OCI-LY7 (cell line): ENCODE results near the gene NCKIPSD. TPM values are rescaled to one million over a fixed set of nuclear protein-coding genes. Genes with fewer than 3 reads are reported as not detected.

Source experiments
- BruUV-seq: library from RNA; stranded (reverse); fragments of 400-500 nt; replicated peaks from 2 replicates; lab custom pipeline; 2021; lab: Mats Ljungman, UMichigan
- CTCF ChIA-PET: fragments of 300-600 bp; sonication (Branson Sonifier 250); formaldehyde crosslinking; loops from one replicate; lab custom pipeline; 2022; ENCODE audit warnings: antibody characterized with exemption; ENCODE audit not compliant: unreplicated experiment; lab: Charles Lee
- POLR2A ChIA-PET: fragments of 300-600 bp; sonication (Branson Sonifier 250); formaldehyde crosslinking; loops from one replicate; lab custom pipeline; 2022; ENCODE audit warnings: antibody characterized with exemption; lab: Charles Lee
- DNase-seq: peaks from one replicate; pipeline ENCODE4 v3.0.0-alpha.2; 2015; ENCODE audit warnings: low spot score
- H2AFZ ChIP-seq: fragments of 200-600 bp; sonication (generic), shearing (Covaris generic); 2 replicates; pipeline ENCODE4 v1.6.1; 2014; ENCODE audit warnings: mild to moderate bottlenecking, antibody characterized with exemption, low read length, moderate library complexity
- H3K27ac ChIP-seq: fragments of 200-600 bp; sonication (generic); 2 replicates; pipeline ENCODE4 v1.5.1; 2014; ENCODE audit warnings: mixed run types, low read depth, mild to moderate bottlenecking, moderate library complexity, low read length, inconsistent platforms; ENCODE audit not compliant: poor library complexity, severe bottlenecking
- H3K36me3 ChIP-seq: fragments of 200-600 bp; sonication (generic); 2 replicates; pipeline ENCODE4 v1.6.1; 2014; ENCODE audit warnings: mild to moderate bottlenecking, antibody characterized with exemption, low read length, moderate library complexity, mixed read lengths; ENCODE audit not compliant: insufficient read depth
- H3K4me1 ChIP-seq: fragments of 200-600 bp; sonication (generic); 2 replicates; pipeline ENCODE4 v1.5.1; 2014; ENCODE audit warnings: mild to moderate bottlenecking, low read length; ENCODE audit not compliant: insufficient read depth, poor library complexity, severe bottlenecking
- H3K4me2 ChIP-seq: fragments of 200-600 bp; sonication (generic); 2 replicates; pipeline ENCODE4 v1.6.1; 2014; ENCODE audit warnings: mild to moderate bottlenecking, low read length
- H3K4me3 ChIP-seq: fragments of 200-600 bp; sonication (generic); 2 replicates; pipeline ENCODE4 v1.5.1; 2014; ENCODE audit warnings: mild to moderate bottlenecking, low read depth, low read length; ENCODE audit not compliant: poor library complexity, severe bottlenecking
- H3K79me2 ChIP-seq: fragments of 200-600 bp; sonication (generic); 2 replicates; pipeline ENCODE4 v1.6.1; 2016; ENCODE audit warnings: low read depth, mild to moderate bottlenecking, low read length, moderate library complexity, mixed read lengths; ENCODE audit not compliant: insufficient read depth
- H3K9me2 ChIP-seq: fragments of 200-600 bp; sonication (generic); 2 replicates; pipeline ENCODE4 v1.6.1; 2016; ENCODE audit warnings: mild to moderate bottlenecking, low read length, mixed read lengths; ENCODE audit not compliant: insufficient read depth
- H3K9me3 ChIP-seq: fragments of 200-600 bp; sonication (generic); 2 replicates; pipeline ENCODE4 v1.6.1; 2014; ENCODE audit warnings: mild to moderate bottlenecking, mixed run types, low read length, mixed read lengths
- H4K20me1 ChIP-seq: fragments of 200-600 bp; sonication (generic); 2 replicates; pipeline ENCODE4 v1.6.1; 2014; ENCODE audit warnings: mild to moderate bottlenecking, antibody characterized with exemption, low read length, moderate library complexity, mixed read lengths; ENCODE audit not compliant: insufficient read depth
- CTCF ChIP-seq: fragments of 200-600 bp; sonication (generic); conservative IDR thresholded peaks from 2 replicates; pipeline ENCODE4 v1.5.1; 2014; ENCODE audit warnings: mild to moderate bottlenecking, antibody characterized with exemption, low read length, moderate library complexity, mixed read lengths
- EZH2phosphoT487 ChIP-seq: fragments of 200-600 bp; sonication (generic); IDR thresholded peaks from 2 replicates; pipeline ENCODE4 v1.6.1; 2018; ENCODE audit warnings: low read depth, borderline replicate concordance, mild to moderate bottlenecking, mixed run types, antibody characterized with exemption, low read length, moderate library complexity, mixed read lengths
- intact Hi-C: fragments of 100-400 bp; cut with micrococcal nuclease; formaldehyde crosslinking; loops from one replicate; pipeline ENCODE4 v1.10.0; 2022; ENCODE audit not compliant: unreplicated experiment
- total RNA-seq, 2 experiments: library from RNA; depleted of rRNA in 1 of 2; stranded (reverse); fragments of >200 nt in 1 of 2; shearing (Covaris generic) in 1 of 2; gene quantifications; 2 replicates each; pipeline ENCODE4 v1.2.3, GENCODE V29; 2014 to 2022

Gene NCKIPSD
- total RNA-seq, 2 experiments from 2014 or later: 34.8 to 39.9 TPM

- no peaks in the 10 kb centered on the region for H3K9me3 ChIP-seq
- H3K4me1 ChIP-seq: peaks cover 33% of the 10 kb centered on the region
- H2AFZ ChIP-seq: no peak overlapping the region; the same call in 1 of the 2 replicates
- H4K20me1 ChIP-seq: no peaks in the 10 kb centered on the region
- H3K9me2 ChIP-seq: no peaks in the 10 kb centered on the region
- BruUV-seq: no TSS peak
- no peak for DNase-seq
- TF ChIP-seq CTCF: no peak
- TF ChIP-seq EZH2phosphoT487: no peak
- intact Hi-C loops: loop anchor here (1.0 kb wide), 1 partner anchor 51 kb away; the partner anchor contains the start of gene SLC26A6
- H3K27ac ChIP-seq: peak overlapping the region; percentile 42
- ChIA-PET CTCF (no interaction called here), POLR2A (interaction anchor here (0.6 kb wide), 3 partner anchors 10 to 320 kb away, joined by 3 to 4 read pairs (median 4); no protein-coding TSS in a partner anchor)
- peak overlapping the region; percentile 93 for H3K4me2 ChIP-seq
- H3K36me3 ChIP-seq: peaks cover 49% of the 10 kb centered on the region
- peaks cover 7% of the 10 kb centered on the region; the same call in 1 of the 2 replicates for H3K79me2 ChIP-seq
- no peak overlapping the region for H3K4me3 ChIP-seq
These were observed 964 bp upstream of the NCKIPSD start for GRCh38 chr3:48686538-48687219.

- H2AFZ ChIP-seq: peak overlapping the region; percentile 54; the same call in 1 of the 2 replicates
These were observed 467 bp downstream of the NCKIPSD start for GRCh38 chr3:48685293-48685602.

More at GRCh38 chr3:48685293-48685602, 467 bp downstream of the NCKIPSD start:
- no peaks in the 10 kb centered on the region for H3K9me2 ChIP-seq
- H3K4me1 ChIP-seq: peaks cover 35% of the 10 kb centered on the region
- no TSS peak for BruUV-seq
- no peak for DNase-seq
- H3K27ac ChIP-seq: peak overlapping the region; percentile 75
- H3K79me2 ChIP-seq: peaks cover 7% of the 10 kb centered on the region; the same call in 1 of the 2 replicates
- ChIA-PET POLR2A (interaction anchor here (1.5 kb wide), 1 partner anchor 17 kb away, joined by 5 read pairs; no protein-coding TSS in a partner anchor), CTCF (interaction anchor here (0.6 to 1.5 kb wide), 3 partner anchors 50 to 267 kb away, joined by 3 read pairs; partner anchors contain the start of genes PFKFB4 and SLC26A6)
- peak overlapping the region; percentile 93 for H3K4me2 ChIP-seq
- intact Hi-C loops: loop anchor here (2.0 kb wide), 1 partner anchor 22 kb away; the partner anchor contains the start of gene CELSR3
- H3K36me3 ChIP-seq: peaks cover 53% of the 10 kb centered on the region
- H3K9me3 ChIP-seq: no peaks in the 10 kb centered on the region
- TF ChIP-seq CTCF: no peak
- no peak for TF ChIP-seq EZH2phosphoT487
- no peaks in the 10 kb centered on the region for H4K20me1 ChIP-seq
- peak overlapping the region; percentile 84 for H3K4me3 ChIP-seq
